Activated CD4-positive, alpha-beta T cell treated with anti-CD3 and anti-CD28 coated beads, Interleukin-2, amount 50 U/mL, for 16 hours (primary cell): Measurements from ENCODE around the gene MPHOSPH6.
"Not testable (repeated sequence)": the region's sequence is repeated elsewhere in the genome, so short reads cannot be mapped to it uniquely, and the experiment has no call there.

Experiments
- DNase-seq: peaks from one replicate; pipeline ENCODE4 v3.0.0-alpha.2; 2020

The MPHOSPH6 gene

GRCh38 chr16:82167670-82168069, 2.4 kb downstream of the MPHOSPH6 start:
- DNase-seq, result no peak

- no peak for DNase-seq
These were observed 9.8 kb downstream of the MPHOSPH6 start for GRCh38 chr16:82160226-82160625.

GRCh38 chr16:82157836-82158235, 12.2 kb downstream of the MPHOSPH6 start:
- no peak for DNase-seq

DNA sequence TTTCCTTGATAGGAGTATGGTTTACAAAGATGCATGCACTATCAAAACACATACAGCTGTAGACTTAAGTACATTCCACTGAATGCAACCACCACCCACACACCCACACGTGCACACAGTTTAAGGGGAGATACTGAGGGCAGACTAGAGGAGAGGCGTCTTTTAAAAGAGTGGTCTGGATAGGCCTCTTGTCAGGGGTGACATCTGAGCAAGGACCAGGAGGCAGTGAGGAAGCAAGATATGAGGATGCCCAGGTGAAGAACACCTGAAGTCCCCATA, 12.6 kb downstream of the MPHOSPH6 start:
- no peak for DNase-seq

DNA sequence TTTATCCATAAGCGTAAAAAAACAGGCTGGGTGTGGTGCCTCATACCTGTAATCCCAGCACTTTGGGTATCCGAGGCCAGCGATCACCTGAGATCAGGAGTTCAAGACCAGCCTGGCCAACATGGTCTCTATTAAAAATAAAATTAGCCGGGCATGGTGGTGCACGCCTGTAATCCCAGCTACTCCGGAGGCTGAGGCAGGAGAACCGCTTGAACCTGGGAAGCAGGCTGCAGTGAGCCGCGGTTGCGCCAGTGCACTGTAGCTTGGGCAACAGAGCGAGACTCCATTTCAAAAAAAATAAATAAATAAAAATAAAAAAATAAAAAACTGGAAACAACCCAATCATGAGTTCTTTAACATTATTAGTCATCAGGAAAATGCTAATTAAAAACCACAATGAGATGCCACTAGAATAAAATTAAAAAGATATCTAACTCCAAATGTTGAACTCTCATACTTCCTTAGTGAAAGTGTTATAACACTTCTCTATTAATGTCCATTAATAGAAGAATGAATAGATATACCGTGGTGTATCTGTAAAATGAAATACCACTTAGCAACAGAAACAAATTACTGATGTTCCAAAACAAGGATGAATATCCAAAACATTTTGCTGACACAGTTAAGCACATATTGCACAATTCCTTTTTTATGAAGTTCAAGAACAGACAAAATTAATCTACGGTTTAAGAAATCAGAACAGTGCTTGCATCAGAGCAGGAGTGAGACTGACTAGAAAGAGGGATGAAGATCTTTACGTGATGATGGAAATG, 13.1 kb downstream of the MPHOSPH6 start:
- DNase-seq, result no peak

DNA sequence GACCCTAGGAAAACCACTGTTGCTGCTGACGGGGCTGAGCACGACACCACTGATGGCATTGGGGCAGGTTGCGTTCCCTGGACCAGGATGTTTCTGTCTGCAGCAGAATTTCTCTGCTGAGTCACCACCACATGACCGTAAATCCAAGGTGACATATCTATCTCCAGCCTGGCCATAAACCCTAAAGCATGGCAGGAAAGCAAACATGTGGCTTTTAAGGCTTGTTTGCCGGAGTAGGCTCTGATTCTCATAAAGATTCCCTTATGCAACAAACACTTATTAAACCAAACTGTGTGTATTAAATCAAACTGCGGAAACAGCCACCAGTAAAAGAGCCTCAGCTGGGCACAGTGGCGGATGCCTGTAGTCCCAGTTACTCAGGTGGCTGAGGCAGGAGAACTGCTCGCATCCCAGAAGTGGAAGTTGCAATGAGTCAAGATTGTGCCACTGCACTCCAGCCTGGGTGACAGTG, 17.3 kb downstream of the MPHOSPH6 start:
- no peak for DNase-seq

GRCh38 chr16:82152196-82152595, 17.8 kb downstream of the MPHOSPH6 start:
- DNase-seq, result no peak

DNA sequence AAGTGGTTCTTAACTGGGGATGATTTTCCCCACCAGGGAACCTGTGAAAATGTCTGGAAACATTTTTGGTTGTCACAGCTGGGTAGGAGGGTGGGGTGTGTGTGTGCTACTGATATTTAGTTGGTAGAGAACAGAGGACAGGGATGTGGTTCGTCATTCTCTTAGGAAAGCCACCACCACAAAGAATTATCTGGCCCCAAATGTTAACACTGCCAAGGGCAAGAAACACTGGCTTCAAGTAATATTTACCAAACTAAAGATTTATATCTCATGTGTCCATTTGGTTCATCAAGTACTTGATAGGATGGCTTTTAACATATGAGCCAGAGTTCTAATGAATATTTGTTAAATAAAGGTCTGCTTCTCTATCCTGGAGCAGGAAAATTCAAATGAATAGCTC, 19.5 kb downstream of the MPHOSPH6 start:
- DNase-seq, result no peak

DNA sequence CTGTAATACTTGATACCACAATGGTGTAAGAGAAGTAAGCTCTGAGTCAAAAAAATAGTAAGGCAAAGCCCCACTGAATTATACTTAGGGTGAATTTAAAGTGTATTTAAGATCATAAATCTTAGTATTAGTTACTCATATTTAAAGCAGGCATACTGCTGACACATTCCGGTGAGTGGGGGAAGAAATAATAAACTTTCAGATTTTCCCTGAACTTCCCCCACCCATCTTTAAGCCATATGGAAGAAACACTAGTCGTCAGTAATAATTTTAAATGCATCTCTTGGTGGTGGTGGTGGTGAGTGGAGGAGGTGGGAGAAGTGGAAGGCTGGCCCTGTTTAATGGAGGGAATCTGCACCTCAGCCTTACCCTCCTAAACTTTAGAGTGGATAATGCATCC, 20.5 kb downstream of the MPHOSPH6 start:
- DNase-seq, result no peak

- DNase-seq, result no peak
These were observed 22.5 kb downstream of the MPHOSPH6 start for GRCh38 chr16:82147546-82147945.

- no peak for DNase-seq
These were observed 23.1 kb downstream of the MPHOSPH6 start for GRCh38 chr16:82146957-82147356.

DNA sequence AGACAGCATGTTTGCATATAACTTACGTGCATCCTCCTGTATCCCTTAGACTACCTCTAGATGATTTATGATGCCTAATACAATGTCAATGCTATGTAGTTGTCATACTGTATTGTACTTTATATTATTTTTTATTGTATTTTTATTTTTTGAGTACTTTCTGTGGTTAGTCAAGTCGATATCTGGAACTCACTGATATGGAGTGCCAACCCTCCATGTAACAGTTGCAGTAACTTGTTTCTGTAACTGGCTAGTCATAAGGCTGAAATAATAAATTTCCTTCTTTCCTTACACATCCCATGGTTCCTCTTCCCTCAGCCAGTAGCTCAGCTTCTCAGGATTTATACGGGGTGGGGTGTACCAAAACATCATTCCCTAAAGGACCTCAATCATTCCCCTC, 23.5 kb downstream of the MPHOSPH6 start:
- no peak for DNase-seq

- DNase-seq, result not testable (repeated sequence)
These were observed 30.8 kb downstream of the MPHOSPH6 start for GRCh38 chr16:82139286-82139571.

DNA sequence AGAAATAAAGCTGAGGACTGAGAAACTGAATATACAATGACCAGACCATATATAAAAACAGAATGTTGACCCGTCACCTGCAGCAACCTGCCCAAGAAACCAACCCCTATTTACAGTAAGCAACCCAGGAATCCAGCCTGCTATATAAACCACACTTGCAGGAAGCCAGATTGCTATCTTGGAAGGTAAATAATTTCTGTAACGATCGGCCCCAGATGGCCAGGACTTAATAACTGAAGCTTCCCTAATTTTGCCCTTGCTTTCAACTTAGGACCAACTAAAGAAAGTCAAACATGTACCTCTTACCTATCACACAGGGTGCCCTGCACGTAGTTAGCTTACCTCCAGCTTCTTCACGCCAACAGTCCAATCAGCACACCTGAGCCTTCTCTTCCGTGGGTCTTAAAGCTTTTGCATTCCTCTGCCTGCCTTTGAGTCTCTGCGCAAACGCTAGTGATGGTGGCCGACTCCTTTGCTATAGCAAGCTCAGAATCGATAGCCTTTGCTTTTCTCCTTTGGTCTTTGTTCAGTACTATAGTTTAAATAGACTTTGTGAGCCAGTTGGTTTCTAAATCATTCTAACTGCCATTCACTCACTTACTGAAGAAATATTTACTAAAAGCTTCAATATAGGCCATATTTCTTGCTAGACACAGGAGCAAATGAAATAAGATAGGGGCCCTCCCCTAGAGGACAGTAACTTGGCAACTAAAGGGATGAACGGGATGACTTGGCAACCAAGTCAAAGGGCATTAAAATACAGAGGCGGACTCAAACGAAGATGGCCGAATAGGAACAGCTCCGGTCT, 31.3 kb downstream of the MPHOSPH6 start:
- no peak for DNase-seq

- DNase-seq, result no peak
These were observed 32.2 kb downstream of the MPHOSPH6 start for GRCh38 chr16:82137822-82138167.

- no peak for DNase-seq
These were observed 32.8 kb downstream of the MPHOSPH6 start for GRCh38 chr16:82136956-82137821.

DNA sequence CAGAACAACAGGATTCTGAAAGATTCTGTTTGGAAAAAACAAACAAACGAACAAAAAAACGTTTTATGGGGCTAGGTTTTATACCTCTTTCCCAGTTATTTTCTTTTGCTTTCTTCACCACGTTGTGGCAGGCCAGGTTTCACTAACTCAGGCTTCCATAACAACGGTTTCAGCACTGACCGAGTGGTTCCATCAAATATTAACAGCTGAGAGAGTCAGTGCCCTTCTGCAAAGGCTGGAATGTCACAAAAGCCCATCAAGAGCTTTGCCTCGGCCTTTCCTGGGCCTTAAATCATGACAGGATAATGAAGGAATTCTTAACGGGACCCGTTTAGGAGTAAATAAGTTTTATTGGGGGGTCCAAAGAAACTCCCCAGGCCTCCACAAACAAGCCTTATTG, 34.2 kb downstream of the MPHOSPH6 start:
- no peak for DNase-seq

DNA sequence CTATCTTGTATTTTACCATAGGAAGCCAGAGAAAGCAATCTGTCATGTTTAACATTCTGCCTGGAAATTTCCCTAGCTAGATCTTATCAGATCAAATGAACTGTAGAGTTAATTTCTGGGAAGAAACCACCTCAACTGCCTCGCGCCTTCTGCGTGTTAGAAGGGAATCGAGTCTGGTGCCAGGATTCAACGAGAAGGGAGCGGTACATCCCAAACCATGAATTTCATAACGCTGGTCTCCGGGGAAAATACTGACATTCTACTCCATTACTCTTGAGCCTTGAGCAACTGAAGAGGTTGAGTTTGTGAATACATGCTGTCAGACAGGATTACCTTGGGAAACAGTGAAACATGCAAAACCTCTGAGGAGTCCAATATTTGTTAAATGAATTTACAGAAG, 35.2 kb downstream of the MPHOSPH6 start:
- DNase-seq, result no peak

DNA sequence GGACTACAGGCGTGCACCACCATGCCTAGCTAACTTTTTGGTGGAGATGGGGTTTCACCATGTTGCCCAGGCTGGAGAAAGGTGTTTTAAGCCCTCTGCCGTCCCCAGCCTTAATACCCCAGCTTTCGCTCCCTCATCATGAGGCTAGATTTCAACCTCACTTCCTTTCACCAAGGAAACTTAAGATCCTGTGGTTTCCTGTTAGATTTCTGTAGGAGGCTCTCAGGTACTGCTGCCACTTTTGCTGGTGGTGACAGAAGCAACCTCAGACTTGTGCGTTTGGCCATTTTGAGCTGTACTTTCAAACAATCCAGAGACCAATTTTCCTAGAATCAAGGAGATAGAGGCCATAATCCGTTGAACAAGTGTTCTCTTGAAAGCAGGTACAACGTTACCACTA, 36.2 kb downstream of the MPHOSPH6 start:
- DNase-seq, result peak; percentile 51

- no peak for DNase-seq
These were observed 40.1 kb downstream of the MPHOSPH6 start for GRCh38 chr16:82129881-82130280.

GRCh38 chr16:82124651-82125050, 45.4 kb downstream of the MPHOSPH6 start:
- no peak for DNase-seq

- no peak for DNase-seq
These were observed 50.6 kb downstream of the MPHOSPH6 start for GRCh38 chr16:82119405-82119804.

GRCh38 chr16:82118749-82119148, 51.3 kb downstream of the MPHOSPH6 start:
- DNase-seq, result no peak

DNA sequence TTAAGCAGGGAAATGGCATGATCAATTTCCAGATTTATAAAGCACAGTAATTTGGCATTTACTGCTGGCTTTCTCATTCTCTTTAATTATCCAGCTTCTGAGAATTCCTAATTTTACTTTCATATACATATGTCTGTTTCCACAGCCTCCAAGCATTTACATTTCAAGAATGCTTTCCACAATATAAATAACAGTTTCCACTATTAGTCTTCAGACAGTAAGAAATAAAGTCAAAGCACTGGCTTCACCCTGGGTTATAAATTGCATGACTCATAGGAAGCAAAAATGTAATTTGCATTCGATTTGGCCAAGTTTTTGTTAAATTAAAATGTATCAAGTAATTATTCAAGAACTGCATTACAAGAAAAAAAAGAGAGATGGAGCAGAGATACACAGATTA, 53.5 kb downstream of the MPHOSPH6 start:
- DNase-seq, result no peak
